ENCODE data around the gene MMP17.

MMP17 gene

DNA sequence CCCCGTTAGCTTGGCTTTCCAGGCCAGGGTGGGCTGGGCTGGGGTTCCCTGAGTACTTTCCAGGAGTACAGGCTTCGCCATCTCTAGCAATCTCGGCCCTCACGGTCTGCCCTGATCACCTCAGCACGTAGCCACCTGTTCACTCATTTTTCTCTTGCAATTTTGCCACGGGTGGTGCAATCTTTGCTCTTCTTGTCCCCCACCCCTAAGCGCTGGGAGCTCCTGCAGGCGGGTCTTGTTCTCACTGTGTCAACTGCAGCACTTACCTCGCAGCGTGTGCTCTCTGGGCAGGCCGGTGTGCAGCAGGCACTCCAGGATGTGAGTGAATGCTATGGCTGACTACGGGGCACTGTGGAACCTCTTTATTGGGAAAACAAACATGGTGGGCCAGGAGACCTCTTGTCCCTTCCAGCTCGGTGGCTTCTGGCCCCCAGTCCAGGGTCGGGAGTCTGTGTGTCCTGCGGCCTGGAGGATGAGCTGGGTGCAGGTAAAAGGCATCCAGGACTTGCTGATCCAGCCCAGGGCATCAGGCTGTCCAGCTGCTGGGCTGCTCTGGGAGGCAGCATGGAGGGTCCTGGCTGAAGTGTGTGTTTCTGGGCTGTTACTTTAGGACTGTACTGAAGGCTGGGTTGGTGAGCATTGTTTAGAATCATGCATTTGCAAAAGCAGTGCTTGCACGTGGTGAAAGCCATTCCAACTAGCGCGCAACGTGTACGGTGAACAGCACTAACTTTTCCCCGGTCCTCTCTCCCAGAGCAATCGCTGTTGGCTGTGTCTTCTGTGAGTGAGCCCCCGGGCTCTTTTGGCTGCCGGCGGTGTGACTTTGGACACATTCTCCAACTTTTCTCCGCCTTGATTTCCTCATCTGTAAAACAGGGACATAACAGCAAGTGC, 64.8 kb downstream of the MMP17 start:
- H4K20me1 ChIP-seq, result peaks cover 10 to 28% (median 27%) of the 10 kb centered on the region in 11 experiments; a peak in 20 of 22 replicates
- H3K9ac ChIP-seq, result no peak overlapping the region
- no peaks in the 10 kb centered on the region for H3K9me3 ChIP-seq (replicated peaks in 1 of 11)
- H3K4me3 ChIP-seq, result no peak overlapping the region
- H3K4me2 ChIP-seq, result no peak overlapping the region
- H3K27ac ChIP-seq, result no peak overlapping the region
- no peaks in the 10 kb centered on the region for H3K27me3 ChIP-seq
- H3K36me3 ChIP-seq, result no peaks in the 10 kb centered on the region
- no peak for TF ChIP-seq Cebpa-rat (IDR thresholded peaks at IDR 0.05)
- peaks cover 25 to 31% (median 26%) of the 10 kb centered on the region in 10 experiments for H3K4me1 ChIP-seq

DNA sequence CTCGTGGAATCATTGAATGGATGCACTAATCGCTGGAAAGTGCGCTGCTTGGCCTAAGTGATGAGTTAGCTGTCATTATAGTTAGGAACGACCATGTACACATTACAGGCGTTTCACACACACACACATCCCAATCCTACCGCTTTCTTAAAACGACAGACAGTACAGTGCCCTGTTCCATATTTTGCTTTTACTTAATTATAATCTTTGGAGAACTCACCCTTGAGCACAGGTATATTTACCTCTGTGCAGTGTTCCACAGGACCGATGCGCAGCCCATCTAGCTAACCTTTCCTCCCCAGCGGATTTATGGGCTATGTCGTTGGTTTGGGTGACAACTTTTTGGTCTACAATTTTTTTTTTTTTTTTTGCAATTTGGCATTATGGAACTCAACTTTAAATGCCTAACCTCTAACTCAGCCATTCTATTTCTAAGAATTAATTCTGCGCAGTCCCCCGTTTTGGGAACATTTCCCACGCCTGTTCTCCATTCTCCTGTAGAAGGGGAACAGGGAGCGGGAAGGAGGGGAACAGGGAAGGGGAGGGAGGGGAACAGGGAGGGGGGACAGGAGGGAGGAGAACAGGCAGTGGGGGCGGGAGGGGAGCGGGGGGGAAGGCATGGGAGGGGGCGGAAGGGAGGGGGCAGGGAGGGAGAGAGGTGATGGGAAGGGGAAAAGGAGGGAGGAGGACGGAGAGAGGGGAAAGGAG, 65.6 kb downstream of the MMP17 start:
- Histone ChIP-seq H3K9me3 (replicated peaks in 1 of 11) (no peaks in the 10 kb centered on the region), H3K4me3 (no peak overlapping the region), H3K36me3 (peaks cover 0 to 6% (median 0%) of the 10 kb centered on the region in 11 experiments; a peak in 5 of 22 replicates), H3K27ac (no peak overlapping the region), H4K20me1 (peaks cover 18 to 36% (median 35%) of the 10 kb centered on the region in 11 experiments; a peak in 20 of 22 replicates), H3K4me2 (no peak overlapping the region; a peak in 1 of 22 replicates), H3K4me1 (peaks cover 27 to 38% (median 33%) of the 10 kb centered on the region in 10 experiments), H3K9ac (no peak overlapping the region), H3K27me3 (no peaks in the 10 kb centered on the region)
- no peak for TF ChIP-seq Cebpa-rat (IDR thresholded peaks at IDR 0.05)

- H3K4me2 ChIP-seq, result peak within 1 kb of the TSS; percentile 96 to 100 (median 99)
- H4K20me1 ChIP-seq, result peaks cover 24 to 43% (median 41%) of the 10 kb centered on the region in 11 experiments; a peak in 20 of 22 replicates
- H3K4me1 ChIP-seq, result peaks cover 27 to 44% (median 37%) of the 10 kb centered on the region in 10 experiments
- H3K27me3 ChIP-seq, result no peaks in the 10 kb centered on the region
- peak within 1 kb of the TSS; percentile 67 to 94 (median 91); a peak in 21 of 22 replicates for H3K27ac ChIP-seq
- no peaks in the 10 kb centered on the region for H3K9me3 ChIP-seq (replicated peaks in 1 of 11)
- no peak for TF ChIP-seq Cebpa-rat (IDR thresholded peaks at IDR 0.05)
- peaks cover 0 to 13% (median 6%) of the 10 kb centered on the region in 11 experiments; a peak in 11 of 22 replicates for H3K36me3 ChIP-seq
- peak within 1 kb of the TSS; percentile 78 to 96 (median 89) for H3K9ac ChIP-seq
- peak within 1 kb of the TSS; percentile 57 to 79 (median 66) for H3K4me3 ChIP-seq
Measured at GRCh38 chr12:131894313-131894860, 66.2 kb downstream of the MMP17 start, which contains the start of gene ULK1. ULK1 (plus strand) TSS chr12:131894622; CDS start chr12:131895002, 380 bp downstream.

GRCh38 chr12:131894981-131895639, 66.9 kb downstream of the MMP17 start:
- H3K9me3 ChIP-seq (replicated peaks in 1 of 11), result no peaks in the 10 kb centered on the region
- H3K4me2 ChIP-seq, result peak overlapping the region; percentile 96 to 100 (median 99)
- H3K9ac ChIP-seq, result peak overlapping the region; percentile 78 to 96 (median 89)
- H3K27ac ChIP-seq, result peak overlapping the region; percentile 47 to 94 (median 91); a peak in 21 of 22 replicates
- peaks cover 31 to 50% (median 48%) of the 10 kb centered on the region in 11 experiments; a peak in 20 of 22 replicates for H4K20me1 ChIP-seq
- TF ChIP-seq Cebpa-rat (IDR thresholded peaks at IDR 0.05), result no peak
- peaks cover 27 to 51% (median 44%) of the 10 kb centered on the region in 10 experiments for H3K4me1 ChIP-seq
- H3K36me3 ChIP-seq, result peaks cover 0 to 18% (median 9%) of the 10 kb centered on the region in 11 experiments; a peak in 11 of 22 replicates
- no peaks in the 10 kb centered on the region for H3K27me3 ChIP-seq
- peak overlapping the region; percentile 57 to 79 (median 66) for H3K4me3 ChIP-seq

GRCh38 chr12:131895640-131896079, 67.5 kb downstream of the MMP17 start:
- peak overlapping the region; percentile 96 to 100 (median 99) for H3K4me2 ChIP-seq
- no peaks in the 10 kb centered on the region for H3K9me3 ChIP-seq (replicated peaks in 1 of 11)
- H3K27me3 ChIP-seq, result no peaks in the 10 kb centered on the region
- peaks cover 36 to 56% (median 54%) of the 10 kb centered on the region in 11 experiments; a peak in 21 of 22 replicates for H4K20me1 ChIP-seq
- peak overlapping the region; percentile 57 to 79 (median 66) for H3K4me3 ChIP-seq
- peaks cover 27 to 56% (median 50%) of the 10 kb centered on the region in 10 experiments for H3K4me1 ChIP-seq
- no peak for TF ChIP-seq Cebpa-rat (IDR thresholded peaks at IDR 0.05)
- H3K36me3 ChIP-seq, result peaks cover 0 to 23% (median 12%) of the 10 kb centered on the region in 11 experiments; a peak in 12 of 22 replicates
- peak overlapping the region; percentile 47 to 94 (median 91) for H3K27ac ChIP-seq
- H3K9ac ChIP-seq, result peak overlapping the region; percentile 78 to 96 (median 89)

DNA sequence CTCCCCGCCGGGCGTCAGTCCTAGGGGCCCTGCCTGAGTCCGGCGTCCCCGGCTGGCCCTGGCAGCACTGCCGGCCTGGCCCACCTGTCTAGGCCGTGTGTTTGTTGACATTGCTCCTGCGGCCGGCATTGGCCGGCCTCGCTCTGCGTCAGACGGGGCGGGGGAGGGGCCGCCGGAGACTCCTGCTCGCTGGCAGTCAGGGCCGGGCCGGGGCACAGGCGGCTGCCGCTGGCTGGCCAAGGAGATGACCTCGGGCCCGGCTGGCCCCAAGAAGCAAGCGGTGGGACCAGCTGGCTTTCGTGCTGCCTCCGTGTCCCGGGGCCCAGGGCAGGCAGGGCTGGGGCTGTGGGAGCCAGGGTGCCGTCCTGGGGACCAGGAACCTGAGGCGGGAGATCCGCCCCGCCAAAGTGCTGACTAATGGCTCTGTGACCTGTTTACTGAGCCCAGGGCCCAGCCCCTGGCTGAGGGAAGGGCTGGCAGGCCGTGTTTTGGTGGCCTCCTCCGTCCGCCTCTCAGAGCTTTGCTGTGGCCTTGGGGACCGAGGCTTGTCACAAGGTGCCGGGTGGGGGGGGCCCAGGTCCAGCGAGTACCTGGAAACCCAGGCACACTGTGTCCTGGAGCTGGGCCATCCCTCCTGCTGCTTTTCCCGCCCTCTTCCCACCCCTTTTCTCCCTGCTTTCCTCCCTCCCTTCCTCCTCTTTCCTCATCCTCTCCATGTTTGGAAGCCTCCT, 68.1 kb downstream of the MMP17 start:
- Histone ChIP-seq H3K4me2 (peak overlapping the region; percentile 96 to 100 (median 99)), H3K9me3 (replicated peaks in 1 of 11) (no peaks in the 10 kb centered on the region), H4K20me1 (peaks cover 40 to 61% (median 60%) of the 10 kb centered on the region in 11 experiments; a peak in 21 of 22 replicates), H3K27me3 (no peaks in the 10 kb centered on the region), H3K36me3 (peaks cover 0 to 25% (median 14%) of the 10 kb centered on the region in 11 experiments; a peak in 12 of 22 replicates), H3K9ac (peak overlapping the region; percentile 78 to 96 (median 89)), H3K4me3 (peak overlapping the region; percentile 57 to 79 (median 66)), H3K4me1 (peaks cover 27 to 59% (median 53%) of the 10 kb centered on the region in 10 experiments), H3K27ac (peak overlapping the region; percentile 47 to 94 (median 91))
- no peak for TF ChIP-seq Cebpa-rat (IDR thresholded peaks at IDR 0.05)

DNA sequence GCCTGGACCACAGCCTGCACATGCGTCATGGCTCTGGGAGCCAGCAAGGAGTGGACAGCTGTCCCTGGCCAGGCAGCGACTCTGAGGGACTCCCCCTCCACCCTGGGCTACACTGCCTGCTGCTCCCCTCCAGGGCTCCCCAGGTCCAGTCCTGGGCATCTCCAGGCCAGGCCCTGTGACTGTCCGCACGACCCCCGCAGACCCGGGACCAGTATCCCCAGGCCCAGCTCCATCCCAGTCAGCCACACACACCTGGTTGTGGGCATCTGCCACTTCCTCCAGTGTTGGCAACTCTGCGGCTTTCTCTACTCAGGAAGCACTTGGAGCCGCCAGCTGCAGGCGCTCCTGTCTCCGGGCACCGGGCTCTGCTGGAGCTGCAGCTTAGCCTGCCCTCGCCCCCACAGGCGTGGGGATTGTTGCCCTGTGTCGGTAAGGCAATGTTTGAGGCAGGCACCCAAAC, 68.6 kb downstream of the MMP17 start:
- Histone ChIP-seq H3K36me3 (peaks cover 0 to 29% (median 14%) of the 10 kb centered on the region in 11 experiments; a peak in 14 of 22 replicates), H3K4me2 (peak overlapping the region; percentile 96 to 100 (median 99)), H3K4me3 (peak overlapping the region; percentile 57 to 79 (median 66)), H3K27me3 (no peaks in the 10 kb centered on the region), H3K9me3 (replicated peaks in 1 of 11) (no peaks in the 10 kb centered on the region), H3K4me1 (peaks cover 32 to 65% (median 59%) of the 10 kb centered on the region in 10 experiments), H3K27ac (peak overlapping the region; percentile 47 to 94 (median 91); a peak in 20 of 22 replicates), H4K20me1 (peaks cover 46 to 67% (median 66%) of the 10 kb centered on the region in 11 experiments; a peak in 21 of 22 replicates), H3K9ac (peak overlapping the region; percentile 78 to 96 (median 89); a peak in 21 of 22 replicates)
- TF ChIP-seq Cebpa-rat (IDR thresholded peaks at IDR 0.05), result peak in 5 of 11 experiments; percentile 22 to 68 (median 53); a peak in 4 of 22 replicates
